T1000 (cell line): ENCODE results near the gene SMARCA4.

Experiments used
- DNase-seq: peaks from one replicate; lab custom pipeline; 2025; ENCODE audit warnings: mixed read lengths; lab: John Stamatoyannopoulos, UW

SMARCA4 gene

GRCh38 chr19:11034449-11035213 lies 73.8 kb downstream of the SMARCA4 start:
- no peak for DNase-seq

DNA sequence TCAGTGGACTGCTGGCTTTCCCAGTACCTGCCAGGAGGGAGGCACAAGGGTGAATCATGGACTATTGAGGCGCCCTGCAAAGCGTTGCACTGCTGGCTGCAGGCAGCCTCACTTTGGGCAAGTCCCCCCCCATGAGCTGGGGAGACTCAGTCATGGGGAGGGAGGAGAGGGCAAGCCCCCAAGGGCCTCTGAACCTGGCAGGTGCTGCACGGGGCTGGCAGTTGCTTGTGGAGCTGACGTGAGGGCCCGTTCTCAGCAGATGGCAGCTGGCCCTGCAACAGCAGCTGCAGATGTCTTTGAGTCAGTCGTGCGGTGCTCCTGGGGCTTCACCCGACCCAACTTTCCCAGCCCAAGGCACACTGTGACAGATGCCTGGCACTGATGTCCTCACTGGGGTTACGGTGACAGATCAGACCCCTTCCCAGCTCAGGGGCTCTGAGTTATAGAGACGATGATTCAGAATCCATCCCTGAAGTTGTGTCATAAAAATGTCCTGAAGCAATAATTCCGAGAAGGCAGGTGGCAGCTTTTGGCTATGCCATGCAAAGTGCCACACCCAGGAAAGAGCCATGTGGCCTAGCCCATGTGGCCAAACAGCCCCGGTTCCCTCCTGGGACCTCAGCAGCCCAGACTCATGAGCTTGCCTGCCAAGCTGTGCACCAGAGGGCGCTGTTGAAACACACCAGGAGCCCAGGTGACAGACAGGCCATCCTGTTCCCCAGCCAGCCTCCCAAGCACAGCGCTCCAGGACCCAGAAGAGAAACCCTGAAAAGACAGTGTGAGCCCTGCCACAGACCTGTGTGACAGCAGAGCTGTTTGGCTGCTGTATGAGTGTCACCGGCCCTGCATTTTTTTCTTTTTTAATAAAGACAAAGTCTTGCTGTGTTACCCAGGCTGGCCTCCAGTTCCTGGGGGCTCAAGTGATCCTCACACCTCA lies 74.9 kb downstream of the SMARCA4 start:
- peak; percentile 51 for DNase-seq

- DNase-seq, result no peak
Measured at GRCh38 chr19:11038511-11038910, 77.7 kb downstream of the SMARCA4 start.

DNA sequence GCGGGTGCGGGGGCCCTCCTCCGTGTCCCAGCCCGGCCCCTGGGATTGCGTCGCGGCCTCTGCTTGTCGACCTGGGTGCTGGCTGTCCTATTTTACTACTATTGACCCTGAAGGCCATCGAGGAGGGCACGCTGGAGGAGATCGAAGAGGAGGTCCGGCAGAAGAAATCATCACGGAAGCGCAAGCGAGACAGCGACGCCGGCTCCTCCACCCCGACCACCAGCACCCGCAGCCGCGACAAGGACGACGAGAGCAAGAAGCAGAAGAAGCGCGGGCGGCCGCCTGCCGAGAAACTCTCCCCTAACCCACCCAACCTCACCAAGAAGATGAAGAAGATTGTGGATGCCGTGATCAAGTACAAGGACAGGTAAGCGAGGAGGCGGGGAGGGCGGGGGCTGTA lies 80.4 kb downstream of the SMARCA4 start:
- DNase-seq, result no peak

- no peak for DNase-seq
Measured at GRCh38 chr19:11041966-11042627, 81.3 kb downstream of the SMARCA4 start.

- DNase-seq, result no peak
Measured at GRCh38 chr19:11044431-11044830, 83.6 kb downstream of the SMARCA4 start.

- DNase-seq, result no peak
Measured at GRCh38 chr19:11045536-11045935, 84.7 kb downstream of the SMARCA4 start.

DNA sequence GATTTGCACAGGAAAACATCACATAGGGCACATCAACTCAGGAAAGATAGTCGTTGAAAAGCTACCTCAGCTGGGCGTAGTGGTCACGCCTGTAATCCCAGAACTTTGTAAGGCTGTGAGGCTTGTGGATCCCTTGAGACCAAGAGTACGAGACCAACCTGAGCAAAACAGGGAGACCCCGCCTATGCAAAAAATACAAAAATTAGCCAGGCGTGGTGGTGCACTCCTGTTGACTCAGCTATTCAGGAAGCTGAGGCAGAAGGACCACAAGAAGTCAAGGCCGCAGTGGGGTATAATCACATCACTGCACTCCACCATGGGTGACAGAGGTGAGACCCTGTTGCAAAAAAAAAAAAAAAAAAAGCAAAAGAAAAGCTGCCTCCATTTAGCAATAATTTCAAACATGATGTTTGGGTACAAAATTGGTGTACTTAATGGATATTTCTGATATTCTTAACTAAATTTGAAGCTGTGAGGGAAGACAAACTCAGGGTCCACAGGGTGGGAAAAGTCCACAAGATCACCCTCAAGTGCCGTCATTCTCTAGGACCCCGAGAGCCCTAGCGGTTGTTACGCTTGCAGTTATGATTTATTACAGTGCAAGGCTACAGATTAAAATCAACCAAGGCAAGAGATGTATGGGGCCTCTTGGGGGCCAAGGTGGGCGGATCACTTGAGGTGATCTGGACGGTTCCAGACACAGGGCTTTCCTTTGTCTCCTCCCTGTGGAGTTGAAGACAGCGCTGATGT lies 86.0 kb downstream of the SMARCA4 start:
- DNase-seq, result no peak

DNA sequence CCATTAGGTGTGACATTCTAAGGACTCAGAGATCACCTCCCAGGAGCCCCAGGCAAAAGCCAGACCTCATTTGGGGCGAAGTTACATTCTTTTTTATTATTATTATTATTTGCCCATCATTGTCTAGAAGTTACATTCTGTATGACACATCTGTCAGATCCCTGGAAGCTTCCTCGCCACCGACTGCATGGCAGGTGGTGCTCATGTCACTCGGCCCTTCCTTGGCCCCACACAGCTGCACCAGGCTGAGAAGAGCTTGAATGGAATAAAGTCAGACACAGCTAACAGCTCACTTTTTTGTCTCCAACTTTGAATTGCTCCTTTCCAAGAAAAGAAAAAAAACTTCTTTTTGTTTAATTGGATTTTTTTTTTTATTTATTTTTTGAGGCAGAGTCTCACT lies 87.0 kb downstream of the SMARCA4 start:
- no peak for DNase-seq

- DNase-seq, result no peak
Measured at GRCh38 chr19:11050323-11051114, 89.7 kb downstream of the SMARCA4 start.

GRCh38 chr19:11053817-11054195 lies 93.0 kb downstream of the SMARCA4 start:
- DNase-seq, result no peak

GRCh38 chr19:11054200-11054599 lies 93.4 kb downstream of the SMARCA4 start:
- DNase-seq, result no peak

DNA sequence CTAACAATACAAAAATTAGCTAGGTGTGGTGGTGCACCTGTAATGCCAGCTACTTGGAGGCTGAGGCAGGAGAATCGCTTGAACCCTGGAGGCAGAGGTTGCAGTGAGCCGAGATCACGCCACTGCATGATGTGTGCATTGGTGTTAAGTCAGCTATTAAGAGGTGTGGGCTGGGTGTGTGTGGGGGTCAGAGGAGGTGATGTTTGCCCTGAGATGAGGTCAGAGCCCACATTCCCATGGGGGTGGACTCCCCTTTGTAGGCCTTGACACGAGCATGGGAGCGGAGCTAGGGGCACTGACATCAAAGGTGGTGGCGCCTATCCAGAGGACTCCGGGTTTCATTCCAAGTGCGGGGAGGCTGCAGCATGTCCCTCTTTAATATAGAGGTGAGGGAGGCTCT lies 93.8 kb downstream of the SMARCA4 start:
- DNase-seq, result no peak

- no peak for DNase-seq
Measured at GRCh38 chr19:11058246-11059030, 97.6 kb downstream of the SMARCA4 start.

- no peak for DNase-seq
Measured at GRCh38 chr19:11059511-11060358, 98.9 kb downstream of the SMARCA4 start.

DNA sequence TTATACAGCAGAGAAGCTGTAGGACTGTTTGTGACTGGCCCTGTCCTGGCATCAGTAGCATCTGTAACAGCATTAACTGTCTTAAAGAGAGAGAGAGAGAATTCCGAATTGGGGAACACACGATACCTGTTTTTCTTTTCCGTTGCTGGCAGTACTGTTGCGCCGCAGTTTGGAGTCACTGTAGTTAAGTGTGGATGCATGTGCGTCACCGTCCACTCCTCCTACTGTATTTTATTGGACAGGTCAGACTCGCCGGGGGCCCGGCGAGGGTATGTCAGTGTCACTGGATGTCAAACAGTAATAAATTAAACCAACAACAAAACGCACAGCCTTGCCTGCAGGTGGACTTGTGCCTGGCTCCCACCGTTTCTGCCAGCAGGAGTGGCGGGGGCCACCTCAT lies 101.1 kb downstream of the SMARCA4 start:
- DNase-seq, result no peak

GRCh38 chr19:11063434-11063833 lies 102.6 kb downstream of the SMARCA4 start:
- DNase-seq, result no peak

GRCh38 chr19:11064831-11065303 lies 104.0 kb downstream of the SMARCA4 start:
- no peak for DNase-seq

- no peak for DNase-seq
Measured at GRCh38 chr19:11066326-11066725, 105.5 kb downstream of the SMARCA4 start.
